GM21367 (cell line): ENCODE results near the gene SLC26A8.
"Not testable (repeated sequence)": the region's sequence is repeated elsewhere in the genome, so short reads cannot be mapped to it uniquely, and the experiment has no call there.

Experiments
- ATAC-seq: cut with Tn5 transposase; IDR thresholded peaks from one replicate; pipeline ENCODE4 v1.9.1; 2021; ENCODE audit not compliant: unreplicated experiment

Gene SLC26A8

DNA sequence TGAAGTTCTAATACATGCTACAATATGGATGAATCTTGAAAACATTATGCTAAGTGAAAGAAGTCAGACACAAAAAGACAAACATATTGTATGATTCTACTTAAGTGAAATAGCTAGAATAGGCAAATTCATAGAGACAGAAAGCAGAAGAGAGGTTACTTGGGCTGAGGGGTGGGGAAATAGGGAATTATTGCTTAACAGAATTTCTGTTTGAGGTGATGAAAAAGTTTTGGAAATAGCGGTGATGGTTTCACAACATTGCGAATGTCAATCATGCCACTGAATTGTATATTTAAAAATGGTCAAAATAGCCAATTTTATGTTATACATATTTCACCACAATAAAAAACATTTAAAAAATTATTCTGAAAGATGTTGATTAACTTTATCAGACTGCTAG is 6.1 kb downstream of the SLC26A8 start:
- ATAC-seq, result no peak

DNA sequence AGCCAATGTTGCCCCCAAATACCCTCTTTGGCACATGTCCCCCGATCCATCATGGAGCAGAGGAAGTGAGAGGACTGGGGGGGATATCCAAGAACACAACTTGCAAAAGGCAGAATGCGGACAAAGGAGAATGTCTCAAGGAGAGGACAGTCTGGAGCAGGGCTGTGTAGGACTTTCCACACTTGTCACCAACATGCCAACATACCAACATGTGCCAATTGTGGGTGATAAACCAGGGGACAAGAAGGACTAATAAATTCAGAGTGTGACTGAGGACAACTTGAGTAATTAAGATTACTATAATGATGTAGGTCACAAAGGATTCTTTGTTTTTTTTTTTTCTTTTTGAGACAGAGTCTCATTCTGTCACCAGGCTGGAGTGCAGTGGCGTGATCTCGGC is 8.8 kb downstream of the SLC26A8 start:
- no peak for ATAC-seq

DNA sequence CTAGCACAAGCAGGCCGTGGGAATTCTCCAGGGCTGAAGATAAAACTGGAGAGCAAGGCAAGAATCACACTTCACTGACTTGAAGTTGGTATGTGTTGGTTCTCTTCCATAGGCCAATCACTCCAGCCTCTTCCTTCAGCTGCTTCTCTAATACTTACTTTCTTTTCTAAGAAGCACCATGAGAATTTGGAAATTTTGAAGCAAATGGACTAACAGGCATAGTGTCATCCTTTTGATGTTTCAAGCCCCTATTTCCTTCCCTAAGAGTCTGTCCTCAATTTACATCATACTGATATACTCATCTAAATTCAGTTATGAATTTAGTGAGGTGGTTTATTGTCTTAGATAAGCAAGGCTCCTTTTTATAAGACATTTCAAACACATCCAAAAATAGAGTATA is 24.0 kb downstream of the SLC26A8 start:
- ATAC-seq, result no peak

DNA sequence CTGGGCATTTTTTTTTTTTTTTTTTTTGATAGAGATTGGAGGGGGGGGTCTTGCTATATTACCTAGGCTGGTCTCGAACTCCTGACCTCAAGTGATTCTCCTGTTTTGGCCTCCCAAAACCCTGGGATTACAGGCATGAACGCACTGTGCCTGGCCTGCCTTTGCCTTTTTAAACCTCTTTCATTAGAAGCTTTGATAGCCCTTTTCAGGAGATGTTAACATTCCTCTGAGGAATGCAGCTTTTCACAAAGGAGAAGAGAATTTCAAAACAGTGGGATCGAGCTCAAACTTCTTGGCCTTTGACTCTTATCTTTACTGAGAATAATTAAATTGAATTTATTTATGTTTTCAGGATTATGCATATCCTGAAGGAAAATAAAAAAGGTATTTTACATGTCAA is 31.3 kb downstream of the SLC26A8 start:
- ATAC-seq, result no peak

DNA sequence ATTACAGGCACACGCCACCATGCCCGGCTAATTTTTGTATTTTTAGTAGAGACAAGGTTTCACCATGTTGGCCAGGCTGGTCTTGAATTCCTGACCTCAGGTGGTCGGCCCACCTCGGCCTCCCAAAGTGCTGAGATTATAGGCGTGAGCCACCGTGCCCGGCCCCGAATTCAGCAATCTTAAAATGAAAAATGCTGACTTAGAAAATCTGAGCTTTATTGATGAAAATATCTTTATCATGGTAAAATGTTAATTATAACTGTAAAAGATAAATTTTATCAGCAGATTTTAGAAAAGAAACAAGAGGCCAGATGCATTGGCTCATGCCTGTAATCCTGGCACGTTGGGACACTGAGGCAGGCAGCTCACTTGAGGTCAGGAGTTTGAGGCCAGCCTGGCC is 36.4 kb downstream of the SLC26A8 start:
- not testable (repeated sequence) for ATAC-seq

DNA sequence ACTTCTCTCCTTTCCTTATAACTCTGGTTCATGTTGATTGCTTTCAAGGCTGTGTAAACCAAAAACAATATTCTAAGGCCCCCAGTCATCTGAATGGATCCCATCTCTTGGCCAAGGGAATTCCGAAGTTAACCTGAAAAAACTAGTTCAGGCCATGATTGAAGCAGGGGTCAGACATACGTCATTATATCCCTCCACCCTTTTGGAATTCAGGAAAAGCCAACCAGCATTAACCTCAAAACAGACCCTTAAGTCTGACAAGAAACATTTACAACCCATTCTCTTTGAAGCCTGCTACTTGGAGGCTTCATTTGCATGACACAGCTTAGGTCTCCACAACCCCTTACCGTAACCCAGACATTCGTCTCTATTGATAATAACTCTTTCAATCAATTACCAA is 39.7 kb downstream of the SLC26A8 start:
- no peak for ATAC-seq

DNA sequence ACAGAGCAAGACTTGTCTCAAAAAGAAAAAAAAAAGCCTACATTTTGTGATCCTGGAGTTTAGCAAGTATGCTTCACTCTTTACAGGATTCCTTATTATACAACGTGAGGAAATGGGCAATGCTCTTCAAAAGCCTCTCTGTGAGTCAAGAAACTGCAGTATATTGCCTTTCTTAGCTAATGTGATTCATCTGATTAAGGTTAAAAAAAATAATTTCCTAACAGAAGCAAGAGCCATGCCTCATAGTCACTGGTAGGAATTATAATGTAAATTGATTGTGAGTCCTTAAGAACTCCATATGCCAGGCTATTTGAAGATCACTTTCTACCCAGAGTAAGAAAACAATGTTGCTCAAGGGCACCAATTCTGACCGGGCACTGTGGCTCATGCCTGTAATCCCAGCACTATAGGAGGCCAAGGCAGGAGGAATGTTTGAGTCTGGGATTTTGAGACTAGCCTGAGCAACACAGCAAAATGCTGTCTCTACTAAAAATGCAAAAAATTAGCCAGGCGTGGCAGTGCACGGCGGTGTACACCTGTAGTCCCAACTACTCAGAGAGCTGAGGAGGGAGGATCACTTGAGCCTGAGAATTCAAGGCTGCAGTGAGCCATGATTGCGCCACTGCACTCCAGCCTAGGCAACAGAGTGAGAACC is 43.3 kb downstream of the SLC26A8 start:
- no peak for ATAC-seq

DNA sequence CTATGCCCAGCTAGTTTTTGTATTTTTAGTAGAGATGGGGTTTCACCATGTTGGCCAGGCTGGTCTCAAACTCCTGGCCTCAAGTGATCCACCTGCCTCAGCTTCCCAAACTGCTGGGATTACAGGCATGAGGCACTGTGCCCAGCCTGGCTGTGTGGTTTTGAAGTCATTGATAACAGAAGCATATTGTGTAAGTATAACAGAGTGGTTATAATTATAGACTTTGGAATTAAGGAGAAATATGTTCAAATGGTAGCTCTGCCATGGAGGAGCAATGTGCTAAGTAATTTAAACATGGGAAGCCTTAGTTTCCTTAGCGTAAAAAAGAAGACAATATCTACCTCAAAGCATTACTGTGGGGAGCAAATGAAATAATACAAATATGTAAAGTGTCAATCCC is 44.3 kb downstream of the SLC26A8 start:
- ATAC-seq, result not testable (repeated sequence)

DNA sequence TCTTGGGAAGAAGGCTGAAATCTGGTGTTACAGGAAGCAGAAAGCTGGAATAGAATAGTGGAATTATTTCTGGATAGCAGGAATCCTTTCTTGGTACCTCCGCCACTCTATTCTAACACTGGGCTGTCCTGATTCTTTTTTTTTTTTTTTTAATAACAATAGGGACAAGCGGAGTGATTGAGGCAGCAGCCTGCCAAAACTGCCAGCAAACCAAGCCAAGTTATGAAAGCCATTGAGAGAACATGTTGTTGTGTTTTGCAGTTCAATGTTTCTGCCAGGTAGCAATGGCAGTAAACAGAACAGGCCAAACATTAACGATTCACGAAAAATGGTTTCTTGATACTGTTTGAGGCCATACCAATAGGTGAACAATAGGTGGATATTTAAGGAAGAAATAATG is 47.1 kb downstream of the SLC26A8 start:
- no peak for ATAC-seq

DNA sequence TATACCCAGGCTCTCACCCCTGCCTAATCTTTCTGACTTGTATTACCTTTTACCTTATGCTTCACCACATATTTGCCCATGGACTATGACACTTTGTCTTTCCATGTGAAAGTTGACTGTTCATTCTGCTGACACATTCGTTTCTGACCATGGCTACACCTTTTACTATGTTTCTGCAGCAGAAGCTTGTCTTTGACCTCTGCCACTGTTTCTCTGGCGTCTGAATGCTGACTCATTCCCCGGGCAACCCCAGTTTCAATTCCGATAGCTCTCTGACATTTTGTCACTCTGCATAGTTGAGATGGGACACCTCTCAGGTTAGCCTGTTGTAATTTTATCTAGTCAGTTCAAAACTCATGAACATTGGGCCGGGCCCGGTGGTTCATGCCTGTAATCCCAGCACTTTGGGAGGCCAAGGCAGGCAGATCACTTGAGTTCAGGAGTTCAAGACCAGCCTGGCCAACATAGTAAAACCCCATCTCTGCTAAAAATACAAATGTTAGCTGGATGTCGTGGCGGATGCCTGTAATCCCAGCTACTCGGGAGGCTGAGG is 50.7 kb downstream of the SLC26A8 start:
- ATAC-seq, result peak; percentile 60

DNA sequence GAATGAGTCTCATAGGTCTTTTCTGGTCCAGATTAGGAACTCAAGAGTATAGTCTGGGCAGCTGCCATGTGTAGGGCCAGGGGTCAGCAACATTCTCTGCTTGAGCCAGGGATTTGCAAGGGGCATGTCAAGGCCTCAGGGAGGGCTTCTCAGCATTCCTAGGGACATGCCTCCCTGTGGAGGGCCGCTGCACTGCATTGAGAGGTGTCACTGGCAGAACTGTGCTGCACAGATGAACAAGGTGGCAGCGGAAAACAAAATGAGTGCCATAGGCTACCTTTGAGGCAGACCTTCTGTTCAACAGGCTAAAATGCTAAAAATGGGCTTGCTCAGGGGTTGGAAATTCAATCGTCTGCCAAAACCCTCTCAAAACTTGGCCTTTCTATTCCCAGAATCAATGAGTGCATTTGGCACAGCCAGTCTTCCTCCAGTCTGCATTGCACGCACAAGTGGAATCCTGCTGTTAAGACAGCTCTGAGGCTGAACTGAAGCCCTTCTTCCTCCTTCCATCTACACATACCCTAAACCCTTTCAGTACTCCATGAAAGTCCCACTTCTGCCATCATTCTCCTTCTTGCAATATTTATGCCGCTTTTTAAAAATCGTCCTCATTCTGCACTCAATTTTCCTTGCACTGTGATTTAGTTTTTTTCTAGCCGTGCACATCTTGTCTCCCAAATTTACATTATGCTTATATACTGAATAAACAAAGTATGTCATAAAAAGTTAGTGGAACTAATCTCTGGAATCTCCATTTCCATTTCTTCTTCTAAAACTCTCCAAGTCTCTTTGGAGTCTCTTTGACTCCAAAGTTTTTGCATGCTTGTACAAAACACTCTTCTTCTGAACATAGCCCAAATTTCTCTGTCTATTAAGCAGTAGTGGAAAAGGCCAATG is 51.7 kb downstream of the SLC26A8 start:
- no peak for ATAC-seq

DNA sequence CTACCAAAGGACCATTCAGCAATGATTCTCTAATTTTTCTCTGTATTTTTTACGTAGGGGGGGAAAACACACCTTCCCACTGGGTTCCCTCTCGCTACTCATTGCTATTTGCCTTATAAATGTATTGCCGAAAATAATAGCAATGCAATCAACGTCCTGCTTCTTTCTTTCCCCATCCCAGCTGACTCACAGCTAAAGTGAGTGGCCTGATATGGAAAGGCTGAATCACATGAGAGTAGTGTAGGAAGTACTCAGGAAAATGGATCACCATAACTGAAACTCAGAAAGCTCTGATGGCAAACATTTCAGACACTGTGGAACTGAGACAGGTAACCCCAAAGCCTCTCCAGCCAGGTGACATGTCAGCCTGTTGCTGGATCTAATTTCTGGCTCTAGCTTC is 54.3 kb downstream of the SLC26A8 start:
- no peak for ATAC-seq

DNA sequence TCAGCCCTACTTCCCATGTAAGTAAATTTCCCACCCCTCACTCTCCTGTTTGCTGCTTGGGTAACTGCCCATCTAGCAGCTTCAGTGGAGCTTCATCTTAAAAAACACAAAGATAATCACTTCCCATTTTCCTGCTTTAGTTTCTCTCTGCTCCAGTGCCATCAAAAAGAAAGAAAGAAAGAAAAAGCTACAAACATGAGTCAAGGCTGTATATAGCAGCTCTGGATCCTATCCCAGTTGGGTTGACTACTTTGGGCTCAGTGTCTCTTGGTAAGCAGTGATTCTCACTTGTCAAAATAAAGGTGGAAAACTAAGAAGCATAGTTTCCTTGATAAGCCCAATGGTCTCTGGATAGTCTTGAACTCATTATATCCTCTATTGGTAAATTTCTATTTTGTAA is 54.8 kb downstream of the SLC26A8 start:
- ATAC-seq, result no peak

DNA sequence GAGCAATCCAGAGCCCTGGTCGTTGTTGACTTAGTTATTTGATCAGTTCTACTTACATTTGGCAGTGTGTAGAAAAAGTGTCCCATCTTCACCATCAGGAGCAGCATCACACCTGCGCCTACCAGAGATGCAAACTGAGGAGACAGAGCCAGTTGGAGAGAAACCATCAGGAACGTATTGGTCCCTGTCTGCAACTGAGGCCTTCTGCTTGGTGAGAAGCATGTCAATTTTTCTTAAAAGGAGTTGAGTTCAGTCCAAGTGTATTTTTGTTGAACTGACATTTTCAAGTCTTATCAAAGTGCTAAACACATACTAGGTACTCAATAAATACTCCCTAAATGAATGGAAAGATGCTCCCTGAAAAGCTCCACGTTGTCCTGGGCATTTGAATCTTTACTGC is 55.6 kb downstream of the SLC26A8 start:
- no peak for ATAC-seq

DNA sequence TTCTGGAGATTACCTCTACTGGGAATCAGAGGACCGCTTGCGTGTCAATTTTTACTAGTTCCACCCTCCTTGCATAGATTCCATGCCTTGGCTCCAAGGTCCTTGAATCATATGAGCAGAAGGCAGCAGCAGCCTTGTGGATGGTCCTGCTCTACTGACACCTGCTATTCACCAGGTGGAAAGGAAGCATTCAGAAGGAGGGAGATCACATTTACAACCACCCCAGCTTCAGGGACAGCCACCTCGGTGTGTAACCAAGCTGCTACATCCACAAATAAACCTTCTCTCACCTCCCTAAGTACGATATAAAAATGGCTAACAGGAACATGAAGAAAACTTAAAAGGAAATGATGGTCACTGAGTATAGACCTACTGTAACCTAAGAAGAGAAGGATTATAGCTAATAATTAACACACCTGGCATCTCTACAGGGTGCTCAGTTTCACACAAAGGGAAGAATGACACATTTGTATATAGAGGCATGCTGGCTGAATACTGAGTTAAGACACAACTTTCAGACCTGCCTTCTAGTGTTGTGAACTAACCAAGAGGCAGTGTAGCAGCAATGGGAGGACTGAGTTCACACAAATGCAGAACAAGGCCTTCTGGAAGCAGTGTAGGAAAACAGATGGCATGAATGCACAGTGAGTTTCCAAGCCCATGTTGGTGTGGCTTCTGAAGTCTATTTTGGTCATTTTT is 57.2 kb downstream of the SLC26A8 start:
- ATAC-seq, result no peak

DNA sequence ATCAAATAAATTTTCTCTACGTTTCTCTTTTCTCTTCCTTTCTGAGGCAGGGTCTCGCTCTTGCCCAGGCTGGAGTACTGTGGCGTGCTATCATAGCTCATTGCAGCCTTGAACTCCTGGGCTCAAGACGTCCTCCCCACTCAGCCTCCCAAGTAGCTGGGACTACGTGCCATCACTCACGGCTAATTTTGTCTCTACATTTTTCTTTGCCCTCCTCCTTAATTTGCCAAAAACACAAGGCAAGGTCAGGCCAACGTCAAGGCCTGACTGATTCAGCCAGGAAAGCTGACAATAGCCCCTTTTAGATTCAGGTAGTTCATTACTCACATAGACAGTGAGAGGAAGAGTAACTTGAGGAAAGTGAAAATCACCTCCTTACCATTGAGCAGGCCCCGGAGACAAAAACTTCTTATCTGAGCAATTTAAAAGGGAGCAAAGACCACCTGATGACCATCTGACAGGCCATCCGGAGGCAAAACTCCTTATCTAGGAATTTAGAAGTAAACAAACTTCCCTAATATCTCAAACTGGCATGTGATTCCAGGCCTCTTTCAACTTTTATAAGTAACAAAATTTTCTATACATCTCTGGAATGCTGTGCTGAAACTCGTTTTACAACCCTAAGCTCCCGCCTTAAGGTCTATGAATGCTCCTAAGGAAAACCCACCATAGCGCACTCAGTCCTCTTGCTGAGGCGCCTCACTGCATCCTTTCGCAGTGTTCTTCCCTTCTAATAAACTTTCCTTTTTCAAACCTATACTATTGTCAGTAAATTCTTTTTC is 61.5 kb downstream of the SLC26A8 start:
- no peak for ATAC-seq

DNA sequence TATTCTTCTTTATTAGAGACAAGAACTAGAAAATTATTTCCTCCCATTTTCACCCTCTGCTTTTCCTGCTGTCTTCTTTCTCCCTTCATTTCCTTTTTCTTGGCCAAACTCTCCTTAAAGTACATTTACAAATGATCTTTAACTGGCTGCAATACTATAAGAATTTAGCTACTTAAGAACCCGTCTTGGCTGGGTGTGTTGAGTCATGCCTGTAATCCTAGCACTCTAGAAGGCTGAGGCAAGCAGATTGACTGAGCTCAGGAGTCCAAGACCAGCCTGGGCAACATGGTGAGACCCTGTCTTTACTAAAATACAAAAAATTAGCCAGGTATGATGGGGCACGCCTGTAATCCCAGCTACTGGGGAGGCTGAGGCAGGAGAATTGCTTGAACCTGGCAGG is 64.3 kb downstream of the SLC26A8 start:
- no peak for ATAC-seq

DNA sequence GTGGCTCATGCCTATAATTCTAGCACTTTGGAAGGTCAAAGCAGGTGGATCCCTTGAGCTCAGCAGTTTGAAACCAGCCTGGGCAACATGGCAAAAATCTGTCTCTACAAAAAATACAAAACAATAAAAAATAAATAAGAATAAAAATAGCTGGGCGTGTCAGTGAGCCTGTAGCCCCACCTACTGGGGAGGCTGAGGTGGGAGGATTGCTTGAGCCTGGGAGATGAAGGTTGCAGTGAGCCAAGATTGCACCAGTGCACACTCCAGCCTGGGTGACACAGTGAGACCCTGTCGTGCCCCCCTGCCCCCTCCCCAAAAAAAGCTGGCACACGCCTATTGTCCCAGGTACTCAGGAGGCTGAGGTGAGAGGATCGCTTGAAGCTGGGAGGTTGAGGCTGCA is 68.5 kb downstream of the SLC26A8 start:
- ATAC-seq, result no peak

DNA sequence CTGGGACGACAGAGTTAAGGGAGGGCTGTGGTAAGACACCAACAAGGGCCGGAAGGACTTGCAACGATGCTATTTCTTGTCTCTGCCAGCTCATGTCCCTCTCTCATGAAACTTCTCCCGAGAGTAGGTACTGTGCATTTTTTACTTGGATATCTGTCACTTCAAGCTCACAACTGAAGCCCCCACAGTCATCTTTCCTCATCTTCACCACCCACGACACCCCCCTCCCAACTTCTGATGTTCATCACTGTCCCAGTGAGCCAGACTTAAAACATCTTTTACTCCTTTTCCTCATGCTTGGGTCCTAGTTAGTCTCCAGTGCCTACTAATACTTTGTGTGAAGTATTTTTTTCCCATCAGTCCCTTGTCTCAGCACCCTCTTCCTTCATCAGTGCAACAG is 68.9 kb downstream of the SLC26A8 start:
- no peak for ATAC-seq

DNA sequence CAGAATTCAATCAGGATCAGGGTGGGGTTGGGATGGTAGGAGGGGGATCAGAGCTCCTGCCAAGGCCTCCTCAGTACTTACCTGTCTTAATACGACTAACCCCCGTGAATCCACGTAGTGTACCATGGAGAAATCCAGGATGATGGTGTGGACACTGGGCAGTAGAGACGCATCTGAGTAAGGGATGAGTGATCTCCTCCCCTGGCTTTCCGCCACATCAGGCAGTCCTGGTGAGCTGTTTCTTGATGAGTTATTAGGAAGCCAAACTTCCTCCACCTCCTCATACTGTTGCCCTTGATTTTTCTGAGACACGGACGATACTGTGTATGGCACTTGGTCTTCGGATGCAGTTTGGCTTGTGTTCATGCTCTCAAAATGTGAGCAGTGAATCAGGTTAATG is 69.4 kb downstream of the SLC26A8 start:
- ATAC-seq, result no peak

DNA sequence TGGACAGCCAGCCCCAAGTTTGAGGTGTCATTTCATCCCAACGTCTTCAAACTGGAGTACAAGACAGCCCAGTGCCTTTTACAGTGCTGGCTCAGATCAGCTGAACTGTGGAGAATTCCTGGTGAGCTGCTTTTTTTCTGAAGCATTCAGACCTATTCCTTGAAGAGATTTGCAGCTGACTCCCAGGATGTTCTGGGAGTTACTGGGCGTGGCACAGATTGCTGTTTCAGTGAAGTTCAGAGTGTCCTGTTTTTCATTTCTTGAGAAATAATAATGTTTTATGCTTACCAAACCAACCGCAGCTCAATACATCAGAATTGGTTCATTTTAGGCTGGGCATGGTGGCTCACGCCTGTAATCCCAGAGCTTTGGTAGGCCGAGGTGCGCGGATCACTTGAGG is 70.1 kb downstream of the SLC26A8 start:
- ATAC-seq, result no peak
